Activated naive CD4-positive, alpha-beta T cell treated with anti-CD3 and anti-CD28 coated beads for 36 hours (primary cell): ENCODE measurements around the gene DNAI1. TPM values are rescaled to one million over a fixed set of nuclear protein-coding genes. Genes with fewer than 3 reads are reported as not detected.

Source experiments
- CTCF ChIA-PET: fragments of 350-600 bp; sonication (Branson Sonifier 250); formaldehyde crosslinking; loops from one replicate; lab custom pipeline; 2021; ENCODE audit warnings: antibody characterized with exemption; lab: Charles Lee
- DNase-seq: peaks from one replicate; pipeline ENCODE4 v3.0.0-alpha.2; 2020
- H3K27ac Mint-ChIP-seq: one replicate; pipeline ENCODE4 v1.8.0; 2021; ENCODE audit warnings: mild to moderate bottlenecking, mixed read lengths
- H3K27me3 Mint-ChIP-seq: one replicate; pipeline ENCODE4 v1.8.0; 2021; ENCODE audit warnings: low read depth, mixed read lengths
- H3K36me3 Mint-ChIP-seq: one replicate; pipeline ENCODE4 v1.8.0; 2021; ENCODE audit warnings: low read depth, mixed read lengths
- H3K4me1 Mint-ChIP-seq: one replicate; pipeline ENCODE4 v1.8.0; 2021; ENCODE audit warnings: low read depth, mixed read lengths
- H3K4me3 Mint-ChIP-seq: one replicate; pipeline ENCODE4 v1.8.0; 2021; ENCODE audit warnings: mild to moderate bottlenecking, moderate library complexity, mixed read lengths
- H3K9me3 Mint-ChIP-seq: one replicate; pipeline ENCODE4 v1.8.0; 2021; ENCODE audit warnings: mixed read lengths
- intact Hi-C: fragments of 100-400 bp; cut with micrococcal nuclease; formaldehyde crosslinking; loops from one replicate; pipeline ENCODE4 v1.15.1; 2023
- total RNA-seq, 2 experiments: library from RNA; stranded (reverse); gene quantifications; one replicate each; pipeline ENCODE4 v1.2.3, GENCODE V29; 2021

Gene DNAI1
- total RNA-seq, 2 experiments from 2014 or later: 0.26 TPM; not detected in 1

GRCh38 chr9:34550016-34550680, 91.5 kb downstream of the DNAI1 start:
- CTCF ChIA-PET: interaction anchor here (1.2 kb wide), 1 partner anchor 146 kb away, joined by 3 read pairs; no protein-coding TSS in a partner anchor
- Mint-ChIP-seq H3K4me1 (no peaks in the 10 kb centered on the region), H3K27ac (no peak overlapping the region), H3K9me3 (no peaks in the 10 kb centered on the region), H3K4me3 (no peak overlapping the region), H3K36me3 (no peaks in the 10 kb centered on the region), H3K27me3 (peaks cover 11% of the 10 kb centered on the region)
- no peak for DNase-seq
- intact Hi-C loops: no loop called here

DNA sequence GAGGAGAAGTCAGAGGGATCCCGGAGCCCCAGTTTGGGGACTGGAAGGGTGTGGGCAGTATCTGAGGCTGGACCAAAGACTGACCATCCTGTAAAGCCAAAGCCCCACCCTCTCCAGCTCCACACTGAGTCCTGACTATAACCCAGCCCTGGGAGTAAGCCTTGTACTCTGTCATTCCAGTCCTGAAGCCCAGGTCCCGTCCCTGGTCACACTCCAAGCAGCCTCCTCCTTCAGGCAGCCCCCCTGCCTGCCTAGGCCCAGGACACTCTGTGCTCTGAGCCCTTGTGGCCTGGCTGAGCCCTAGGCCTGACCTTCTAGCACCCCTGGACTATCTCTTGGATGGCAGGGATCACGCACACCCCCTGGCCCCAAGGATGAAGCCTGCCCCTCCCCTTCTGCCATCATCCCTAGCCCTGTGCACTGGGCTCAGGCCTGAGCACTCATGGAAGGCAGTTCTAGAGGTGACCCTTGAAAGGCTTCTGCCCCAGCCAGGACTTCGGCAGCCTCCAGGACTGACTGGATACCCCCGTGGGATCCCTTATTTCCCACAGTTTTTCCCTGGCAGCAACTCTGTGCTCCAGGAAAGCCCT, 92.2 kb downstream of the DNAI1 start:
- intact Hi-C loops: no loop called here
- no peak overlapping the region for H3K27ac Mint-ChIP-seq
- H3K36me3 Mint-ChIP-seq: no peaks in the 10 kb centered on the region
- DNase-seq: no peak
- no peaks in the 10 kb centered on the region for H3K9me3 Mint-ChIP-seq
- H3K4me3 Mint-ChIP-seq: no peak overlapping the region
- H3K4me1 Mint-ChIP-seq: no peaks in the 10 kb centered on the region
- CTCF ChIA-PET: interaction anchor here (0.6 to 1.2 kb wide), 2 partner anchors 110 to 147 kb away, joined by 3 read pairs; no protein-coding TSS in a partner anchor
- peaks cover 11% of the 10 kb centered on the region for H3K27me3 Mint-ChIP-seq

- no peak overlapping the region for H3K4me3 Mint-ChIP-seq
- no peak overlapping the region for H3K27ac Mint-ChIP-seq
- H3K27me3 Mint-ChIP-seq: peaks cover 9% of the 10 kb centered on the region
- intact Hi-C loops: no loop called here
- CTCF ChIA-PET: interaction anchor here (0.6 to 0.7 kb wide), 2 partner anchors 33 to 112 kb away, joined by 3 read pairs; no protein-coding TSS in a partner anchor
- no peaks in the 10 kb centered on the region for H3K36me3 Mint-ChIP-seq
- H3K4me1 Mint-ChIP-seq: no peaks in the 10 kb centered on the region
- H3K9me3 Mint-ChIP-seq: no peaks in the 10 kb centered on the region
- DNase-seq: no peak
Measured at GRCh38 chr9:34551751-34552605, 93.4 kb downstream of the DNAI1 start.

GRCh38 chr9:34552606-34552981, 94.0 kb downstream of the DNAI1 start:
- DNase-seq: no peak
- Mint-ChIP-seq H3K27me3 (peaks cover 9% of the 10 kb centered on the region), H3K27ac (no peak overlapping the region), H3K4me3 (no peak overlapping the region), H3K4me1 (no peaks in the 10 kb centered on the region), H3K9me3 (no peaks in the 10 kb centered on the region), H3K36me3 (no peaks in the 10 kb centered on the region)
- intact Hi-C loops: no loop called here
- CTCF ChIA-PET: no interaction called here

DNA sequence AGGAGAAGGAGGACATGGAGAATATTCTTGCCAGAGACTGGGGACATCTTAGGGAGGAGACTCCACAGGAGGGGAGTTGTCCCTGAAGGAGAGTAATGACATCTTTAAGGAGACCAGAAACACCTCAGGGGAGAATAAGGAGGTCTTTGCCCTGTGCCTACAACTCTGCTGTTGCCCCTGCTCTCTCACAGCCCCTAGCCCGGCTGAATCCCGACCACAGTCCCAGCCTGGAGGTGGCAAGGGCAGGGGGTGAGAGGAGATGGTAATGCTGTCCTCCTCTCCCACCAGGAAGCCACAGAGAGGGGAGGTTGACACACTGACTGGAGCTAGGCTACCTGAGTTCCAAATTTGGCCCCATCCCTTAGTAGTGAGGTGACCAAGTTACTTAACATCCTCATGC, 94.4 kb downstream of the DNAI1 start:
- no peak for DNase-seq
- Mint-ChIP-seq H3K36me3 (no peaks in the 10 kb centered on the region), H3K4me1 (no peaks in the 10 kb centered on the region), H3K9me3 (no peaks in the 10 kb centered on the region), H3K27me3 (peaks cover 11% of the 10 kb centered on the region), H3K27ac (no peak overlapping the region), H3K4me3 (no peak overlapping the region)
- CTCF ChIA-PET: interaction anchor here (1.0 kb wide), 1 partner anchor 38 kb away, joined by 4 read pairs; no protein-coding TSS in a partner anchor
- intact Hi-C loops: no loop called here

DNA sequence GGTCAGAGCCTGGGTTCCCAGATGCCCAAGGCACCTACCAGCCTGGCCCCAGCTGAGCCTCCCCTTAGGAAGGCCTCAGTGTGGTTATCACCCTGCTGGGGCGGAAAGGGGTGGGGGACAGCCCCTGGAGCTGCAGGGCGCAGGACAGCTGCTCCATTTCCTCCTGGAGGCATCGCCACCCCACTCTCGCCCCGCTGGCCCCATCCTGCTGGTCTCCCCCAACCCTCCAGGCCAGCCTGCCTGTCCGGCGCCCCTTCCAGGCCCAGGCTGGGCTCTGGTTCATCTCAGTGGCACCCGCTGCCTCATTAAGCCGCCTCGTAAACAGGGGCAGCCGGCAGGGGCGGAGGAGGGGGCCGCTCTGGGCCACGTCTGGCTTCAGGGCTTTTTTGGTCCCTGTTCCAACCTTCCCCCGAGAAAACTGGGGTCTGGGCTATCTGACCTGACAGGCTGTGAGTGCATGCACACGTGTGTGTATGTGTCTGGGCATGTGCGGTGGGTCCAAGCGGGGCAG, 95.0 kb downstream of the DNAI1 start:
- DNase-seq: no peak
- H3K9me3 Mint-ChIP-seq: no peaks in the 10 kb centered on the region
- intact Hi-C loops: no loop called here
- H3K4me3 Mint-ChIP-seq: no peak overlapping the region
- H3K36me3 Mint-ChIP-seq: no peaks in the 10 kb centered on the region
- no peaks in the 10 kb centered on the region for H3K4me1 Mint-ChIP-seq
- CTCF ChIA-PET: interaction anchor here (1.0 kb wide), 1 partner anchor 38 kb away, joined by 4 read pairs; no protein-coding TSS in a partner anchor
- no peak overlapping the region for H3K27ac Mint-ChIP-seq
- peaks cover 12% of the 10 kb centered on the region for H3K27me3 Mint-ChIP-seq

- no peaks in the 10 kb centered on the region for H3K36me3 Mint-ChIP-seq
- CTCF ChIA-PET: interaction anchor here (1.1 to 1.2 kb wide), 2 partner anchors 38 to 49 kb away, joined by 3 to 4 read pairs; no protein-coding TSS in a partner anchor
- DNase-seq: no peak
- H3K4me3 Mint-ChIP-seq: no peak overlapping the region
- intact Hi-C loops: no loop called here
- no peaks in the 10 kb centered on the region for H3K9me3 Mint-ChIP-seq
- H3K4me1 Mint-ChIP-seq: no peaks in the 10 kb centered on the region
- H3K27ac Mint-ChIP-seq: no peak overlapping the region
- peaks cover 17% of the 10 kb centered on the region for H3K27me3 Mint-ChIP-seq
Measured at GRCh38 chr9:34554211-34555001, 95.8 kb downstream of the DNAI1 start.

DNA sequence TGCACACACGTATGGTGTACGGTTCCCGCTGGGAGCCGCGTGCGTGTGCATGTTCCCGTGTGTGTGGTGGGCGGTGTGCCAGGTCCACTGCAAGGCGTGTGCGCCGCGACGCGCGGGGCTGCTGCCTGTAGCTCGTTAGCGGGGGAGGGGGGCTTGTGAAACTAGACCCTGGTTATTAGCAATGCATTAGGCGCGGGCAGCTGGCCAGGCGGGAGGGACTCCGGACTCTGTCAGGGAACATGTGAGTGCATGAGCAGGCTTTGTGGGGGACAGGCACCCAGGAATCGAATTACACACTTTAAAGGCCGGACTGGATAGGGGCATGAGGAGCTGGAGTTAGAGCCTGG, 96.4 kb downstream of the DNAI1 start:
- no peak overlapping the region for H3K27ac Mint-ChIP-seq

GRCh38 chr9:34555500-34555899, 96.9 kb downstream of the DNAI1 start:
- H3K4me3 Mint-ChIP-seq: no peak overlapping the region
- H3K27me3 Mint-ChIP-seq: peaks cover 22% of the 10 kb centered on the region
- intact Hi-C loops: no loop called here
- no peaks in the 10 kb centered on the region for H3K36me3 Mint-ChIP-seq
- H3K9me3 Mint-ChIP-seq: no peaks in the 10 kb centered on the region
- no peak for DNase-seq
- H3K4me1 Mint-ChIP-seq: no peaks in the 10 kb centered on the region
- H3K27ac Mint-ChIP-seq: no peak overlapping the region
- CTCF ChIA-PET: interaction anchor here (1.2 kb wide), 1 partner anchor 48 kb away, joined by 4 read pairs; no protein-coding TSS in a partner anchor

More for the DNA sequence above, 96.4 kb downstream of the DNAI1 start:
- no peak overlapping the region for H3K4me3 Mint-ChIP-seq
- CTCF ChIA-PET: interaction anchor here (1.1 to 1.2 kb wide), 2 partner anchors 37 to 49 kb away, joined by 3 to 4 read pairs; no protein-coding TSS in a partner anchor
- H3K27me3 Mint-ChIP-seq: peaks cover 18% of the 10 kb centered on the region
- intact Hi-C loops: no loop called here
- H3K9me3 Mint-ChIP-seq: no peaks in the 10 kb centered on the region
- H3K36me3 Mint-ChIP-seq: no peaks in the 10 kb centered on the region
- DNase-seq: no peak
- no peaks in the 10 kb centered on the region for H3K4me1 Mint-ChIP-seq

DNA sequence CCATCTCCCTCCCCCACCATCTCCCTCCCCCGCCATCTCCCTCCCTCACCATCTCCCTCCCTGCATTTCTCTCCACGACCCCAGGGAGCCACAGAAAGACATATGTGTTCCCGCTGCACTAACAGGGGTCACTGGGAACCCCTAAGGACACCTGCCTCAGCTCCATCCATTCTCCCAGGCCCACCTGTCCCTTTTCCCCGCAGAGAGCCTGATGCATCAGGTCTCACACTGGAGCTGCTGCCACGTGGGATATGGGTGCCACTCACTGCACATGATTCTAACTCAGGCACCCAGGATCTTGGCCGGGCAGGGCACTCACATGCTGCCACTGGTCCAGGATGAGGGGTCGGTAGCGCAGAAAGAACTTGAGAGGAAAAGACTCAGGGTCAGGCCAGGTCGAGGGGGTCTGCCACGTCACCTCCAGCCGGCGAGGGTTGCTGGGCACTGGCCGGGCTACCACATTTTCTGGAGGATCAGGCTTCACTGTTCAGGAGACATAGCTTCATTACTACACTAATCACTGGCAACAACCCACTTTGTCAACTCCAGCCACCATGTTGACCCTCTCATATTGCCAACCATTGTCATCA, 97.4 kb downstream of the DNAI1 start:
- intact Hi-C loops: no loop called here
- Mint-ChIP-seq H3K9me3 (no peaks in the 10 kb centered on the region), H3K27me3 (peaks cover 22% of the 10 kb centered on the region), H3K4me1 (no peaks in the 10 kb centered on the region), H3K27ac (no peak overlapping the region), H3K36me3 (no peaks in the 10 kb centered on the region), H3K4me3 (no peak overlapping the region)
- DNase-seq: no peak
- CTCF ChIA-PET: interaction anchor here (1.2 kb wide), 1 partner anchor 48 kb away, joined by 4 read pairs; no protein-coding TSS in a partner anchor

- H3K4me1 Mint-ChIP-seq: no peaks in the 10 kb centered on the region
- H3K27ac Mint-ChIP-seq: no peak overlapping the region
Measured at GRCh38 chr9:34556949-34557348, 98.3 kb downstream of the DNAI1 start.

More at GRCh38 chr9:34556949-34557348, 98.3 kb downstream of the DNAI1 start:
- no peak for DNase-seq
- H3K9me3 Mint-ChIP-seq: no peaks in the 10 kb centered on the region
- no peak overlapping the region for H3K4me3 Mint-ChIP-seq
- no peaks in the 10 kb centered on the region for H3K36me3 Mint-ChIP-seq
- H3K27me3 Mint-ChIP-seq: peaks cover 22% of the 10 kb centered on the region
- intact Hi-C loops: no loop called here
- CTCF ChIA-PET: no interaction called here
